ENCODE results near the gene GALNT6.

GALNT6 gene

DNA sequence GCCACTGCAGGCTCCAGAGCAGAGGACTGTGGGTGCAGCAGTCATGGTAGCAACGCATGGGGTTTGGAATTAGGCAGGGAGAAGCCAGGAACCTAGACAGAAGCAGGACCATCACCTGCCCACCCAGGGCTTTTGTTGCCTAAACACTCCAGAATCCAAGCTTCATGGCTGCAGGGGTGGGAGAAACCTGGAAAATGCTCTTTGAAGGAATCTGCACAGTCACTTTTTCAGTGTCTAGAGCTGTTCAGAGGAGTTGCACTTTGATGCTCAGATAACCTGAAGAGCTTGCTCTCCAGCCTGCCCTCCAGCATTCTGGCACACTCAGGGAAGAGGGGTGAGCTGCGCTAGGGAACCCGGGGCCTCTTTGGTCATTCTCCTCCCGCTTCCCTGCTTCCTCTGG lies 43.1 kb downstream of the GALNT6 start:
- no peak for DNase-seq (ENCODE audit: low read depth)
- H3K4me3 ChIP-seq (ENCODE audit: control insufficient read depth, low read depth, low read length), result no peak overlapping the region
- TF ChIP-seq, protein P1, sequence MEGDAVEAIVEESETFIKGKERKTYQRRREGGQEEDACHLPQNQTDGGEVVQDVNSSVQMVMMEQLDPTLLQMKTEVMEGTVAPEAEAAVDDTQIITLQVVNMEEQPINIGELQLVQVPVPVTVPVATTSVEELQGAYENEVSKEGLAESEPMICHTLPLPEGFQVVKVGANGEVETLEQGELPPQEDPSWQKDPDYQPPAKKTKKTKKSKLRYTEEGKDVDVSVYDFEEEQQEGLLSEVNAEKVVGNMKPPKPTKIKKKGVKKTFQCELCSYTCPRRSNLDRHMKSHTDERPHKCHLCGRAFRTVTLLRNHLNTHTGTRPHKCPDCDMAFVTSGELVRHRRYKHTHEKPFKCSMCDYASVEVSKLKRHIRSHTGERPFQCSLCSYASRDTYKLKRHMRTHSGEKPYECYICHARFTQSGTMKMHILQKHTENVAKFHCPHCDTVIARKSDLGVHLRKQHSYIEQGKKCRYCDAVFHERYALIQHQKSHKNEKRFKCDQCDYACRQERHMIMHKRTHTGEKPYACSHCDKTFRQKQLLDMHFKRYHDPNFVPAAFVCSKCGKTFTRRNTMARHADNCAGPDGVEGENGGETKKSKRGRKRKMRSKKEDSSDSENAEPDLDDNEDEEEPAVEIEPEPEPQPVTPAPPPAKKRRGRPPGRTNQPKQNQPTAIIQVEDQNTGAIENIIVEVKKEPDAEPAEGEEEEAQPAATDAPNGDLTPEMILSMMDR (conservative IDR thresholded peaks at IDR 0.05; ENCODE audit: control insufficient read depth, insufficient read depth, low read depth, low read length), result no peak

DNA sequence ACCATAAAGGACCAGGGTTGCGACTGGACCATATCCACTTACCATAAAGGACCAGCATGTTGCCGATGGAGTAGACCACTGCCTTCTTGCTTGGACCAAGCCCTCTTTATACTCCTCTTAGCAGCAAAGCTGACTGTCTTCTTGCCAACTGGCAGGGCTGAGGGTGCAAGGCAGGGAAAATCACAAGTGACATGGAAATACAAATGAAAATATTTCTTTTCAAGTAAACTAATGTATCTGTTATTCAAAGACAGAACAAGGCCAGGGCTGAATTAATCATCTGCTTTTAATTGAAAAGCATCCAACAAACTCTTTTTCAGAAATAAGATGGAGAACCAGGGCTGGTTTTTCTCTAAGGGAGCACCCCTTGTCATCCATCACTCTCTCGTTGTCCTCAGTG lies 44.6 kb downstream of the GALNT6 start, which contains the start of gene CELA1:
TSS of gene CELA1 (minus strand) at position 99 of the 400 bp plus-strand sequence. CDS start at position 58, 41 bp downstream.
- TF ChIP-seq, protein P1 (conservative IDR thresholded peaks at IDR 0.05; ENCODE audit: control insufficient read depth, insufficient read depth, low read depth, low read length), result no peak
- DNase-seq (ENCODE audit: low read depth), result no peak
- no peak within 1 kb of the TSS for H3K4me3 ChIP-seq (ENCODE audit: control insufficient read depth, low read depth, low read length)

DNA sequence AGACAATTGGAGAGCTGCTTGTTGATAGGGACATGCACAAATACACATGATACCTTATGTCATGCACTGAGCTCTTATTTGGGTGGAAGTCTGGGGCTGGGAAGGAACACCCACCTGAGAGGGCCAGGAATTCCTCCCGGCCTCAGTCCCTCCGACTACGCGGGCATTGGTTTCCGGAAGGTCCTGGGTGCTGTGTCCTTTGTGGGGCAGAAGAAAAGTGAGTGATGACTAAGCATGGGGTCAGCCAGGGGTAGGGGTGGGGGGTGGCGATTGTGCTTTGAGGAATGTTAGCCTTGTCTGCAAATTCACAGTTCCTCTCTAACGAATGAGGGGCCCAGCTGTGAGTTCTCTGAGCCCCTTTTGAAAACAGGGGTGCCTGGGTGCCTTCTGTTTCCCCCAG lies 45.5 kb downstream of the GALNT6 start:
- TF ChIP-seq, protein P1 (conservative IDR thresholded peaks at IDR 0.05; ENCODE audit: control insufficient read depth, insufficient read depth, low read depth, low read length), result no peak

DNA sequence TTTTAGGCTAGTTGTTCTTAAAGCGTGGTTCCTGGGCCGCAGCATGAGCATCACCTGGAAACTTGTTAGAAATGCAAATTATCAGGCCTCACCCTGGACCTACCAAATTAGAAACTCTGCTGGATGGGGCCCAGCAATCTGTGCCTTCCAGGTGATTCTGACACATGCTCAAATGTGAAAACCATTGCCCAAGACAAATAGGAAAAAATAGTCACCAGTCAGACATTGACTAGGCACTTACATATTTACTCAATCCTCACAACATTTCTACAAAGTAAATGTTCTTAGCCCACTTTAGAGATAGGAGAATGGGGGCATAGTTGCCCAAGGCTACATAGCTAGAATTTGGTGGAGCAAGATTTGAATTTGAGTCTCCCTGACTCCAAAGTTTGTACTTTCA lies 48.0 kb downstream of the GALNT6 start:
- TF ChIP-seq, protein P1 (conservative IDR thresholded peaks at IDR 0.05; ENCODE audit: control insufficient read depth, insufficient read depth, low read depth, low read length), result no peak
- H3K4me3 ChIP-seq (ENCODE audit: control insufficient read depth, low read depth, low read length), result no peak overlapping the region
- no peak for DNase-seq (ENCODE audit: low read depth)

More for the DNA sequence above, 45.5 kb downstream of the GALNT6 start:
- no peak overlapping the region for H3K4me3 ChIP-seq (ENCODE audit: control insufficient read depth, low read depth, low read length)
- peak; percentile 14 for DNase-seq (ENCODE audit: low read depth)

DNA sequence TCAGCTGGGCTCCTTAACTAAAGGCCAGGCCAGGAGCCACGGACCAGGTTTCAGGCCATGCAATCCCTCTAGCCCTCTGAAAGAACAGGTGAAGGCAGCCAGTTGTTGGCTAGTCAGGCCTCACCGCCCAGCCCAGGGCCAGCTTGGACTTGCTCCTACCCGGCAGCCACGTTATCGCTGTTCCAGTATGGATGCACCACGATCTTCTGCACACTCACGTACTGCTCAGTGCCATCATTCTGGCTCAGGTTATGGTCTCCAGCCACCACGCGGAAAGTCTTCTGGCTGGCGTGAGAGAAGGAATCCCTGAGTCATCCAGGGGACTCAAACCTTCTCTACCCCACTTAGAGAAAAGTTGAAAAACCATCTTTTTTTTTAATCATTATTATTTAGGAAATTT lies 48.8 kb downstream of the GALNT6 start:
- TF ChIP-seq, protein P1 (conservative IDR thresholded peaks at IDR 0.05; ENCODE audit: control insufficient read depth, insufficient read depth, low read depth, low read length), result no peak
- no peak overlapping the region for H3K4me3 ChIP-seq (ENCODE audit: control insufficient read depth, low read depth, low read length)
- DNase-seq (ENCODE audit: low read depth), result no peak

DNA sequence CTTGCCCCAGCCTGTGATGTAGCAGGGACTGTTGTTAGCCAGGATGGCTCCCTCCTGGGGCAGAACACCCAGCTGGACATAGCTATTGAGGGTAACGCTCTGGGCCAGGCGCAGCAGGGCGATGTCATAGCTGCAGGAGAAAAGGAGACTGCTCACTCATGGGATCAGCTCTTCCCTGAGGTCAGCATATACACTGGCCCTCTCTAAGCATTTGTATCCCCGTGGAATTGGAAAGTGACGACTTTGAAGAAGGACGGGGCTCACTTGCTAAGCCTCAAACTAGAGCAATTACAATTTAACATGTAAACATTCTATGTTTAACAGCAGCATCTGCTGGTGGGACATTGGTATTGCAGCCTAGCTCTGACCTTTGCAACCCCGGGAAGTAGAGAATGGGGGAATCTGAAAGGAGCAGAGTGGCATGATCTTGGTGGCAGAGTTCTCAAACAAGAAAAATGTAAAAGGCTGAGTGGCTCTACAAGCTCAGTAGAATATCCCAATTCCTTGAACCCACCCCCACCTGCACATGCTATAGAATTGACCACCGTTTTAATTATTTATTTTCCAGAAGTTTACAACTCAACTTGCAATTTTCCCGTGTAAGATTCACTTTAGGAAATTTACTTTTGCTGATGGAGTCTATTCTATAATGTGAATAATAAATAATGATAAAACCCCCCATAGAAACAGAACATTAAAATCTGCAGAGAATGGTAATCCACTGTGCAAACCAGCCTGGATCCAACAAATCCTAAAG lies 49.8 kb downstream of the GALNT6 start:
- TF ChIP-seq, protein P1 (conservative IDR thresholded peaks at IDR 0.05; ENCODE audit: control insufficient read depth, insufficient read depth, low read depth, low read length), result peak; percentile 100
- peak overlapping the region; percentile 29 for H3K4me3 ChIP-seq (ENCODE audit: control insufficient read depth, low read depth, low read length)
- peak; percentile 73 for DNase-seq (ENCODE audit: low read depth)
